Measurements from ENCODE around the gene COL12A1.
A peak's percentile ranks its signal among the peaks of the same experiment; 100 is the strongest.
"Not testable (repeated sequence)": the region's sequence is repeated elsewhere in the genome, so short reads cannot be mapped to it uniquely, and the experiment has no call there.

Gene COL12A1

GRCh38 chr6:75213732-75214131 lies 7.9 kb upstream of the COL12A1 start:
- no peak for DNase-seq (ENCODE audit: insufficient read length, low spot score)
- no peak for FAIRE-seq

DNA sequence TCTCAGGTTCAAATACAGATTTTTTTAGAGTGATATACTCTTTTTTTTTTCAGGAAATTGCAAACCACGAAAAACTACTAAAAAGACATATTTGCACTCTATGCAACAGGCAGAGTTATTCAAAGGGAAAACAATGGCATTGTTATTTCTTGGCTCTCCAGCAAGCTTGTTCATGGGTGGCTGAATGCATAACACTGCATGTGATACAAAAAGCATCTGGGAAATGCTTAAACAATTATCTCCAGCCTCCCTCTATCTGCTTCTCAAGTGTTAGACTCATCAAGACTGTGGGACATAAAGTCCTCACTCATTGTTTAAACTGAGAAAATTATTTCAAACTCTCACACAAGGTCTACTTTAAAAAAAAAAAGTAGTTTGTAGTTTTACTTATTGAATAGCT lies 7.3 kb upstream of the COL12A1 start:
- no peak for DNase-seq (ENCODE audit: insufficient read length, low spot score)
- FAIRE-seq = no peak

- DNase-seq (ENCODE audit: insufficient read length, low spot score) (no peak), FAIRE-seq (no peak)
Observed at GRCh38 chr6:75211920-75212590, 6.2 kb upstream of the COL12A1 start.

- FAIRE-seq (no peak), DNase-seq (ENCODE audit: insufficient read length, low spot score) (no peak)
Observed at GRCh38 chr6:75210885-75211739, 5.3 kb upstream of the COL12A1 start.

- FAIRE-seq (no peak), DNase-seq (ENCODE audit: insufficient read length, low spot score) (no peak)
Observed at GRCh38 chr6:75209184-75209723, 3.4 kb upstream of the COL12A1 start.

- DNase-seq (ENCODE audit: insufficient read length, low spot score) (peak; percentile 42), FAIRE-seq (peak; percentile 86)
Observed at GRCh38 chr6:75208298-75209183, 2.7 kb upstream of the COL12A1 start.

GRCh38 chr6:75206576-75207342 lies 906 bp upstream of the COL12A1 start:
- DNase-seq (ENCODE audit: insufficient read length, low spot score) = no peak
- FAIRE-seq = peak; percentile 21

DNA sequence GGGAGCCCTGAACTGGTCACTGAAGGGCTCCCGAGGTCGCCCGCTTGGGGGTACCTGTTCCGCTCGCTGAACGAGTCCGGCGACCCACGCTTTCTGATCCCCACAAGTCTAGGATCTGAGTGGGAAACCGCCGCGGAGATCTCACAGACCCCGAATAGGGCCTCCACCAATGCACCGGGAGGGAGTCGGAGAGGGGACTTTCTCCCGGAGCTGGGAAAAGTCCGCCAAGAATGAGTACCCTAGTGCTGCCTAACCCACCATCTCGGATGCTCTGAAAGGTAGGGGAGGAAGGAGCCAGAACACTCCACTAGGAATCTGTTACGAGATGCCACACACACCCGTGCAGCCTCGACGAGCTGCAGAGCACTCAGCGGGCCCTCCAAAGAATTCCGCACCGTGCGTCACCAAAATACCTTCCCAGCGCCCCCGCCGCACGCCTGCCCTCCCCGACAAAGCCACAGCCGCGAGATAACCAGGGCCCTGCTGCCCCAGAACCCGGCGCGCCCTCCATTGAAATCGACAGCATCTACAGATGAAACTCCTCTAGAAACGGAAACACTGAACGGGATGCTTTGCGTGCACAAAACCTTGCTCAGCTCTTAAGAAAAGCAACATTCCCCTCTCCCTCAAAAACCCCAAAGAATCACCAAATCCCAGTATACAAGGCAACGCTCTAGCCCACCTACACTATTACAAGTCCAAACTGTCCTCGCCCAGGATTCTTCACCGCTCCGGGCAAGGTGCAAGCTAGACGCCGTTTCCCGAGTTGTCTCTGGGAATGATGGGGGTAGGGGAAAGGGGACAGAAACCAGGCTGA lies 686 bp downstream of the COL12A1 start:
- no peak for FAIRE-seq
- DNase-seq (ENCODE audit: insufficient read length, low spot score) = no peak

DNA sequence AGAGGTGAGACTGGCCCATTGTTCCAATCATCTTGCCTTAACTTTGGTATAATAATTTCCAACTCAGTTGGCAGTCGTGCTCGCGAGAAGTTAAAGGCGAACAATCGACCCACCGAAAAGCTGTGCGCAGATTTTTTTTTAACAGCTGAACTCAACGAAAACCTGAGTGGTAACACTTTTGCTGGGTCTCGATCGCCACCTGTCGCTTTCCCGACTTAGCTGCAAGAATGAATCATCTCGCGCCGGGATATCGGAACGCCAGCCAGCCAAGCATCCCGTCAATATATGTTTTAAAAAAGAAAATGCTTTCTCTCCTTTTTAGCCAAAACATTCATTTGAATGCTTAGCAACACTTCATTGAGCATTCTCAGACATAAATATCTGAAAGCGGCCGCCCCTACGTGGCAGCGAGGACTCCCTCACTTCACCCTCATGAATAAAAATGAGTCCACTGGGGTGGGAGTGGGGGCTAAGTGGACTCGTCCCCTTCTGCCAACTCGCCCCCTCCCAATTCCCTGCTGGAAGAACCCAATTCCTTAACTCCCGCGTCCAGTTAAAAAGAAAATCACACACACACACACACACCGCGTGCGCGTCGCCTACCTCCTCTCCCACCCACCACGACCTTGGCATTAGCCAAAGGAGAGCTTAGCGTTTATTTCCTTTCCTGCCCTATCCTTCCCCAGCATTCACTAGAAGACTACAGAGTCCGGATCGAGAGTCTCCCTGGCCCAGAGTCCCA lies 1.5 kb downstream of the COL12A1 start:
- DNase-seq (ENCODE audit: insufficient read length, low spot score) (no peak), FAIRE-seq (peak; percentile 80)

DNA sequence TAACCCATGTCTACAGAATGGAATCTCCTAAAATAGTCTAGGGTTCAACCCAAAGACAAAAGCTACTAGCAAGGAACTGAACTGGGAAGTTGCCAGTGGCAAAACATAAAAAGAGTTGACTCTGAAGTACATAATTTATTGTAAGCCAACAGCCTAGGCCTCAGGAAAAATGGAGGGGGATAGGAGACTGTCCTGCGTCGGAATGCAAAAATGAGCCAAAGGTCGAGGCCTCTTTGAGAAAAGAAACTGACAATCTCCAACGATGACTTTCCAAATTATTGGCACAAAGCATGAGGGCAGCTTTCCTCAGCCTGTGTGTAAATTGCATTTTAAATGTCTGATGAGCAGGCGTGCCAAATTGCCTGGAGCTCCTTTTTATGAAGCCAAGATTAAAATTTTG lies 2.1 kb downstream of the COL12A1 start:
- DNase-seq (ENCODE audit: insufficient read length, low spot score) = no peak
- no peak for FAIRE-seq

- FAIRE-seq (no peak), DNase-seq (ENCODE audit: insufficient read length, low spot score) (no peak)
Observed at GRCh38 chr6:75202676-75203131, 3.1 kb downstream of the COL12A1 start.

GRCh38 chr6:75201901-75202672 lies 3.8 kb downstream of the COL12A1 start:
- FAIRE-seq (no peak), DNase-seq (ENCODE audit: insufficient read length, low spot score) (no peak)

GRCh38 chr6:75201021-75201420 lies 4.8 kb downstream of the COL12A1 start:
- FAIRE-seq (no peak), DNase-seq (ENCODE audit: insufficient read length, low spot score) (no peak)

DNA sequence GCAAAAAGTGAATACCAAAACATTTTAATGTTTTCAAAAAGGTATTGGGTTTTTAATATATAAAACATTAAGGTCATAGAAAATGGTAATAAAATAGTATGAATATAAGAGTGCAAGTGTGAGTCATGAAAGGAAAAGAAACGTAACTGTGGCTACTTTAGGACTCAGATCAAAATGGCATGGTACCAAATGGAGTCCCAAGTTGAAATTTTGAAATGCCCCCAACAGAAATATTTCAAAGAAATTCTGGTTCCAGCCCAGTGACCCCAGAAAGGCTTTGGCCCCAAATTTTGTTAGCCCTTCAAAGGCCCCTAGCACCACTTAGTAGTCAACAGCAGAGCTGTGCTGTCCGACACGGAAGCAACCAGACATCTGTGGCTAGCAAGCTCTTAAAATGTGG lies 6.0 kb downstream of the COL12A1 start:
- DNase-seq (ENCODE audit: insufficient read length, low spot score) (no peak), FAIRE-seq (no peak)

DNA sequence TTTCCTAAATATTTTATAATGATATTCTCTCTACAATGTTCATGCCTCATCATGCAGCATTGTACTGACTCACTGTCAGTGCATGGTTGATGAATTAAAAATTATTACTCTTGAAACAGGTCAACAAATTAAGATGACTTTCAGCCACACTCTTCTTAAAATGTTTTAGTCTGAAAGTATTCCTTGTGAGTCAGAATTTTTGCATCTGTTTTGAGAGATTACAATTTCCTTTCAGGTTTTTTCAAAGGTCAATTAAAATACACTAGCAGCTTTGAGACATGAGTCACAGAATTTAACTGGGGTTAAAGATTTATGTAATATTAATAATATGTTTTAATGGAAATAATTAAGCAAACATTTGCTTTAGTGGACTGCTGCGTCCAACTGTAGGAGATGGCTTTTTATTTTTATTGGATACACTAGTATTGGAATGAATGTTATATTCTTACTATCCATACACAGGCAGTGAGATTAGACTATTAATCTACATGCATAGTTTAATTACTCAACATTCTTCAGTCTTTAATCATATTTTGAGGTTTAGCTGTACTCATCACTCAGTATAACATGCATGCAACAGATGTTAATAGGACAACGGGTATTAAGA lies 9.7 kb downstream of the COL12A1 start:
- no peak for FAIRE-seq
- DNase-seq (ENCODE audit: insufficient read length, low spot score) = no peak

GRCh38 chr6:75188221-75188925 lies 17.5 kb downstream of the COL12A1 start:
- DNase-seq (ENCODE audit: insufficient read length, low spot score) (no peak), FAIRE-seq (no peak)

GRCh38 chr6:75186581-75186980 lies 19.3 kb downstream of the COL12A1 start:
- not testable (repeated sequence) for DNase-seq (ENCODE audit: insufficient read length, low spot score); FAIRE-seq

All from GM19239 (cell line).